IPS DF 6.9 (cell line): ENCODE data around the gene TBC1D32.

Source experiments
- DNase-seq: peaks from one replicate; pipeline ENCODE4 v3.0.0-alpha.2; 2013; ENCODE audit warnings: low read depth, low spot score
- H3K27ac ChIP-seq: one replicate; pipeline ENCODE4 v1.5.1; 2013; ENCODE audit warnings: low read length, control low read depth
- H3K27me3 ChIP-seq: 2 replicates; pipeline ENCODE4 v1.6.1; 2013; ENCODE audit warnings: mild to moderate bottlenecking, low read length; ENCODE audit not compliant: control insufficient read depth, insufficient read depth
- H3K36me3 ChIP-seq: 2 replicates; pipeline ENCODE4 v1.6.1; 2013; ENCODE audit warnings: low read length; ENCODE audit not compliant: control insufficient read depth, insufficient read depth
- H3K4me1 ChIP-seq: 2 replicates; pipeline ENCODE4 v1.6.1; 2013; ENCODE audit warnings: low read length; ENCODE audit not compliant: control insufficient read depth, insufficient read depth
- H3K4me3 ChIP-seq: 2 replicates; pipeline ENCODE4 v1.5.1; 2013; ENCODE audit warnings: mild to moderate bottlenecking, low read length
- H3K9me3 ChIP-seq: 2 replicates; pipeline ENCODE4 v1.6.1; 2013; ENCODE audit warnings: low read length, inconsistent platforms; ENCODE audit not compliant: control insufficient read depth, insufficient read depth
- WGBS: extraction: QIAGEN DNeasy Blood & Tissue Kit; methylation state at CpG from one replicate; pipeline ENCODE4 v1.1.7; 2013; ENCODE audit warnings: mixed read lengths, missing lambda C conversion rate; ENCODE audit not compliant: insufficient read length, insufficient coverage; 5-methylcytosine and 5-hydroxymethylcytosine counted together

Gene TBC1D32

GRCh38 chr6:121040831-121041230 is 293.4 kb downstream of the TBC1D32 start:
- WGBS = no CpG with 5 or more reads among the region's 3 CpGs
- Histone ChIP-seq H3K4me3 (no peak overlapping the region), H3K9me3 (no peaks in the 10 kb centered on the region), H3K27me3 (no peaks in the 10 kb centered on the region), H3K4me1 (no peaks in the 10 kb centered on the region; the same call in 1 of the 2 replicates), H3K27ac (no peak overlapping the region), H3K36me3 (no peaks in the 10 kb centered on the region)
- no peak for DNase-seq

GRCh38 chr6:121033091-121033490 is 301.2 kb downstream of the TBC1D32 start:
- WGBS = no CpG with 5 or more reads among the region's 3 CpGs

GRCh38 chr6:121032268-121033006 is 301.8 kb downstream of the TBC1D32 start:
- Histone ChIP-seq H3K9me3 (no peaks in the 10 kb centered on the region), H3K27ac (no peak overlapping the region), H3K4me1 (no peaks in the 10 kb centered on the region), H3K27me3 (no peaks in the 10 kb centered on the region), H3K4me3 (no peak overlapping the region), H3K36me3 (no peaks in the 10 kb centered on the region)
- no peak for DNase-seq
- no CpG with 5 or more reads among the region's 1 CpG for WGBS

More at GRCh38 chr6:121033091-121033490, 301.2 kb downstream of the TBC1D32 start:
- Histone ChIP-seq H3K4me1 (no peaks in the 10 kb centered on the region), H3K36me3 (no peaks in the 10 kb centered on the region), H3K27ac (no peak overlapping the region), H3K27me3 (no peaks in the 10 kb centered on the region), H3K4me3 (no peak overlapping the region), H3K9me3 (no peaks in the 10 kb centered on the region)
- DNase-seq = no peak
